Activated CD4-positive, alpha-beta T cell treated with anti-CD3 and anti-CD28 coated beads, Interleukin-2, amount 50 U/mL, for 16 hours (primary cell): Measurements from ENCODE around the gene TMEM163.

ENCODE experiments used
- DNase-seq: peaks from one replicate; pipeline ENCODE4 v3.0.0-alpha.2; 2020

The TMEM163 gene

GRCh38 chr2:134690629-134691215 lies 28.1 kb downstream of the TMEM163 start:
- no peak for DNase-seq

- no peak for DNase-seq
Measured at GRCh38 chr2:134689315-134689714, 29.5 kb downstream of the TMEM163 start.

- DNase-seq, result no peak
Measured at GRCh38 chr2:134685967-134686366, 32.8 kb downstream of the TMEM163 start.

GRCh38 chr2:134683561-134684112 lies 35.2 kb downstream of the TMEM163 start:
- peak; percentile 85 for DNase-seq

- DNase-seq, result no peak
Measured at GRCh38 chr2:134682726-134683125, 36.1 kb downstream of the TMEM163 start.

- DNase-seq, result no peak
Measured at GRCh38 chr2:134681201-134681600, 37.6 kb downstream of the TMEM163 start.

GRCh38 chr2:134679745-134680144 lies 39.1 kb downstream of the TMEM163 start:
- no peak for DNase-seq

GRCh38 chr2:134679294-134679693 lies 39.5 kb downstream of the TMEM163 start:
- DNase-seq, result no peak

- DNase-seq, result no peak
Measured at GRCh38 chr2:134677856-134678756, 40.7 kb downstream of the TMEM163 start.

- DNase-seq, result no peak
Measured at GRCh38 chr2:134676960-134677359, 41.8 kb downstream of the TMEM163 start.

GRCh38 chr2:134675314-134675713 lies 43.5 kb downstream of the TMEM163 start:
- DNase-seq, result no peak

- no peak for DNase-seq
Measured at GRCh38 chr2:134674687-134675086, 44.1 kb downstream of the TMEM163 start.

- no peak for DNase-seq
Measured at GRCh38 chr2:134671513-134671912, 47.3 kb downstream of the TMEM163 start.

GRCh38 chr2:134670955-134671354 lies 47.8 kb downstream of the TMEM163 start:
- DNase-seq, result no peak

- peak; percentile 32 for DNase-seq
Measured at GRCh38 chr2:134669731-134670669, 48.8 kb downstream of the TMEM163 start.

GRCh38 chr2:134668821-134669220 lies 50.0 kb downstream of the TMEM163 start:
- peak; percentile 66 for DNase-seq

- no peak for DNase-seq
Measured at GRCh38 chr2:134667541-134667940, 51.3 kb downstream of the TMEM163 start.

- no peak for DNase-seq
Measured at GRCh38 chr2:134667081-134667480, 51.7 kb downstream of the TMEM163 start.

GRCh38 chr2:134665727-134666506 lies 52.9 kb downstream of the TMEM163 start:
- DNase-seq, result no peak

GRCh38 chr2:134663451-134664450 lies 55.0 kb downstream of the TMEM163 start:
- no peak for DNase-seq

- DNase-seq, result no peak
Measured at GRCh38 chr2:134662751-134663150, 56.0 kb downstream of the TMEM163 start.
